CD14-positive monocyte (primary cell): ENCODE results near the gene CALR3. TPM values are rescaled to one million over a fixed set of nuclear protein-coding genes. Genes with fewer than 3 reads are reported as not detected.
A peak's percentile ranks its signal among the peaks of the same experiment; 100 is the strongest.
"Not testable (repeated sequence)": the region's sequence is repeated elsewhere in the genome, so short reads cannot be mapped to it uniquely, and the experiment has no call there.

ENCODE experiments used
- DNase-seq, 3 donors: peaks; one replicate each; pipeline ENCODE4 v3.0.0-alpha.2; 2011 to 2022
- H2AFZ ChIP-seq: 2 replicates; pipeline ENCODE4 v1.6.0; 2012; ENCODE audit warnings: mild to moderate bottlenecking, low read depth, low read length, inconsistent platforms; ENCODE audit not compliant: insufficient read depth, poor library complexity, severe bottlenecking
- H3K27ac ChIP-seq, 2 donors: 1 replicate in 1 of 2; 2 replicates in 1 of 2; pipeline ENCODE4 v1.5.1; 2012 to 2013; ENCODE audit warnings: low read length in 2 of 2, control low read depth in 1 of 2, inconsistent platforms in 1 of 2, low read depth in 1 of 2, mild to moderate bottlenecking in 1 of 2
- H3K27me3 ChIP-seq, 2 donors: one replicate each; pipeline versions ENCODE4 v1.6.0 to v1.6.1; 2011 to 2013; ENCODE audit warnings: low read length in 2 of 2; ENCODE audit not compliant: control insufficient read depth in 2 of 2, insufficient read depth in 2 of 2
- H3K36me3 ChIP-seq, 2 donors: replicated peaks in 1 of 2; 1 replicate in 1 of 2; 2 replicates in 1 of 2; pipeline versions ENCODE4 v1.5.1 to v1.6.1; 2012 to 2013; ENCODE audit warnings: low read length in 2 of 2, control low read depth in 1 of 2, inconsistent platforms in 1 of 2, mild to moderate bottlenecking in 1 of 2; ENCODE audit not compliant: insufficient read depth in 2 of 2, control insufficient read depth in 1 of 2
- H3K4me1 ChIP-seq, 2 donors: 1 replicate in 1 of 2; 2 replicates in 1 of 2; pipeline versions ENCODE4 v1.5.1 to v1.6.1; 2012 to 2013; ENCODE audit warnings: low read length in 2 of 2, control low read depth in 1 of 2, inconsistent platforms in 1 of 2, mild to moderate bottlenecking in 1 of 2, moderate library complexity in 1 of 2; ENCODE audit not compliant: insufficient read depth in 2 of 2, control insufficient read depth in 1 of 2
- H3K4me2 ChIP-seq: replicated peaks from 2 replicates; pipeline ENCODE3; 2012; ENCODE audit warnings: low read length, moderate library complexity, mild to moderate bottlenecking; ENCODE audit not compliant: poor library complexity, severe bottlenecking; ENCODE audit errors: extremely low read depth
- H3K4me3 ChIP-seq, 3 experiments: fragments of 200-600 bp in 1 of 3; sonication (generic) in 1 of 3; replicated peaks in 1 of 3; 1 replicate in 2 of 3; 2 replicates in 1 of 3; pipeline ENCODE4 v1.5.1; 2011 to 2013; ENCODE audit warnings: low read length in 3 of 3, mild to moderate bottlenecking in 3 of 3, control low read depth in 2 of 3, low read depth in 2 of 3, inconsistent platforms in 1 of 3, moderate library complexity in 1 of 3
- H3K79me2 ChIP-seq: 2 replicates; pipeline ENCODE4 v1.6.0; 2012; ENCODE audit warnings: mild to moderate bottlenecking, control low read depth, inconsistent platforms, low read length, moderate library complexity; ENCODE audit not compliant: insufficient read depth
- H3K9ac ChIP-seq: 2 replicates; pipeline ENCODE4 v1.6.0; 2017; ENCODE audit warnings: low read length, mild to moderate bottlenecking; ENCODE audit not compliant: insufficient read depth, poor library complexity, severe bottlenecking
- H3K9me3 ChIP-seq, 2 donors: replicated peaks in 1 of 2; 1 replicate in 1 of 2; 2 replicates in 1 of 2; pipeline versions ENCODE4 v1.5.1 to v1.6.1; 2012 to 2013; ENCODE audit warnings: low read length in 2 of 2, control low read depth in 1 of 2; ENCODE audit not compliant: control insufficient read depth in 1 of 2, insufficient read depth in 1 of 2
- H4K20me1 ChIP-seq: 2 replicates; pipeline ENCODE4 v1.6.0; 2012; ENCODE audit warnings: mild to moderate bottlenecking, low read length, control low read depth, moderate library complexity; ENCODE audit not compliant: insufficient read depth
- H3K27ac Mint-ChIP-seq, 7 donors: one replicate each; pipeline ENCODE4 v1.8.0; 2020; ENCODE audit warnings: mild to moderate bottlenecking in 7 of 7, mixed read lengths in 7 of 7, moderate library complexity in 6 of 7, inconsistent platforms in 2 of 7
- H3K27me3 Mint-ChIP-seq, 3 donors: one replicate each; pipeline ENCODE4 v1.8.0; 2021 to 2022; ENCODE audit warnings: low read depth in 3 of 3, mild to moderate bottlenecking in 3 of 3, mixed read lengths in 3 of 3, moderate library complexity in 3 of 3, inconsistent platforms in 1 of 3
- H3K36me3 Mint-ChIP-seq, 2 donors: one replicate each; pipeline ENCODE4 v1.8.0; 2020; ENCODE audit warnings: mixed read lengths in 2 of 2, inconsistent platforms in 1 of 2, mild to moderate bottlenecking in 1 of 2
- H3K4me1 Mint-ChIP-seq: one replicate; pipeline ENCODE4 v1.8.0; 2020; ENCODE audit warnings: mild to moderate bottlenecking, mixed read lengths
- H3K4me3 Mint-ChIP-seq, 2 donors: one replicate each; pipeline ENCODE4 v1.8.0; 2020; ENCODE audit warnings: mild to moderate bottlenecking in 2 of 2, mixed read lengths in 2 of 2, moderate library complexity in 1 of 2
- H3K9me3 Mint-ChIP-seq, 7 donors: one replicate each; pipeline ENCODE4 v1.8.0; 2020 to 2022; ENCODE audit warnings: mixed read lengths in 7 of 7, mild to moderate bottlenecking in 6 of 7, moderate library complexity in 6 of 7, inconsistent platforms in 2 of 7
- WGBS: methylation state at CpG from one replicate; pipeline ENCODE4 v1.1.5; 2013; ENCODE audit warnings: missing lambda C conversion rate; ENCODE audit not compliant: insufficient coverage; 5-methylcytosine and 5-hydroxymethylcytosine counted together
- intact Hi-C, 2 donors: fragments of 100-400 bp; cut with micrococcal nuclease; formaldehyde crosslinking; loops; one replicate each; pipeline versions ENCODE4 v1.15.0 to v1.15.1; 2023
- polyA plus RNA-seq, 3 donors: library from polyadenylated mRNA; depleted of rRNA in 1 of 3; unstranded in 2 of 3; stranded (reverse) in 1 of 3; fragments of 300-500 nt in 2 of 3; fragments of >200 nt in 1 of 3; fragmentation: Illumina TruSeq in 2 of 3; gene quantifications; 1 replicate in 2 of 3; 2 replicates in 1 of 3; pipeline ENCODE4 v1.2.3, GENCODE V29; 2012 to 2021
- TF ChIP-seq, protein P1 (sequence below): fragments of 200-600 bp; IDR thresholded peaks from one replicate; pipeline ENCODE4 v1.8.0; 2022; ENCODE audit warnings: antibody characterized with exemption, mild to moderate bottlenecking

Gene CALR3
- polyA plus RNA-seq, 3 donors: not detected

GRCh38 chr19:16449330-16449961 is 46.5 kb downstream of the CALR3 start:
- Histone ChIP-seq H3K9me3 (no peaks in the 10 kb centered on the region), H3K79me2 (peaks cover 92% of the 10 kb centered on the region), H3K36me3 (no peaks in the 10 kb centered on the region), H2AFZ (no peak overlapping the region), H3K9ac (peak overlapping the region; percentile 5), H4K20me1 (peaks cover 12% of the 10 kb centered on the region), H3K4me2 (peak overlapping the region; percentile 46), H3K4me3 (peak overlapping the region in 1 of 3 experiments; percentile 7), H3K27me3 (no peaks in the 10 kb centered on the region), H3K4me1 (peaks cover 58 to 62% of the 10 kb centered on the region in 2 donors), H3K27ac (peak overlapping the region; percentile 54 to 81)
- H3K4me1 Mint-ChIP-seq: peaks cover 69% of the 10 kb centered on the region
- H3K4me3 Mint-ChIP-seq: peak overlapping the region; percentile 14 to 50
- H3K36me3 Mint-ChIP-seq: peaks cover 3 to 6% of the 10 kb centered on the region in 2 donors
- DNase-seq: peak; percentile 86 to 96 (median 88)
- WGBS: 0% methylated on average over 3 of the region's 6 CpGs
- peak overlapping the region; percentile 92 to 99 (median 96) for H3K27ac Mint-ChIP-seq
- no peaks in the 10 kb centered on the region for H3K27me3 Mint-ChIP-seq
- intact Hi-C loops: loop anchor here in 1 of 2 donors (5.0 to 10.0 kb wide), 3 partner anchors 48 to 135 kb away; partner anchors contain the start of genes C19orf44 and CALR3
- peaks cover 3 to 7% (median 5%) of the 10 kb centered on the region in 7 donors for H3K9me3 Mint-ChIP-seq
- TF ChIP-seq, protein P1, sequence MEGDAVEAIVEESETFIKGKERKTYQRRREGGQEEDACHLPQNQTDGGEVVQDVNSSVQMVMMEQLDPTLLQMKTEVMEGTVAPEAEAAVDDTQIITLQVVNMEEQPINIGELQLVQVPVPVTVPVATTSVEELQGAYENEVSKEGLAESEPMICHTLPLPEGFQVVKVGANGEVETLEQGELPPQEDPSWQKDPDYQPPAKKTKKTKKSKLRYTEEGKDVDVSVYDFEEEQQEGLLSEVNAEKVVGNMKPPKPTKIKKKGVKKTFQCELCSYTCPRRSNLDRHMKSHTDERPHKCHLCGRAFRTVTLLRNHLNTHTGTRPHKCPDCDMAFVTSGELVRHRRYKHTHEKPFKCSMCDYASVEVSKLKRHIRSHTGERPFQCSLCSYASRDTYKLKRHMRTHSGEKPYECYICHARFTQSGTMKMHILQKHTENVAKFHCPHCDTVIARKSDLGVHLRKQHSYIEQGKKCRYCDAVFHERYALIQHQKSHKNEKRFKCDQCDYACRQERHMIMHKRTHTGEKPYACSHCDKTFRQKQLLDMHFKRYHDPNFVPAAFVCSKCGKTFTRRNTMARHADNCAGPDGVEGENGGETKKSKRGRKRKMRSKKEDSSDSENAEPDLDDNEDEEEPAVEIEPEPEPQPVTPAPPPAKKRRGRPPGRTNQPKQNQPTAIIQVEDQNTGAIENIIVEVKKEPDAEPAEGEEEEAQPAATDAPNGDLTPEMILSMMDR: no peak

DNA sequence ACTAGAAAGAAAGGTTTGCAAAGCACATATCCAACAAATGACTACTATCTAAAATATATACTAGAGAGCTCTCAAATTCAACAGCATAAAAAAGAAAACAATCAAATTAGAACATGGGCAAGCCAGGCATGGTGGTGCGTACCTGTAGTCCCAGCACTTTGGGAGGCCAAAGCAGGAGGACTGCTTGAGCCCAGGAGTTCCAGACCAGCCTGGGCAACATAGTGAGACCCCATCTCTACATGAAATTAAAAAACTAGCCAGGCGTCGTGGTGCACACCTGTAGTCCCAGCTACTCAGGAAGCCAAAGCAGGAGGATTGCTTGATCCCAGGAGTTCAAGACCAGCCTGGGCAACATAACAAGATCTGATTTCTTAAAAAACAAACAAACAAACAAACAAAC is 47.1 kb downstream of the CALR3 start:
- Mint-ChIP-seq H3K27ac (peak overlapping the region; percentile 92 to 99 (median 96)), H3K4me3 (peak overlapping the region; percentile 4 to 50), H3K4me1 (peaks cover 70% of the 10 kb centered on the region)
- not testable (repeated sequence) for H3K36me3 Mint-ChIP-seq, DNase-seq, H3K4me3 ChIP-seq, H3K27me3 ChIP-seq, H3K9me3 ChIP-seq, H3K36me3 ChIP-seq, H3K27me3 Mint-ChIP-seq, H4K20me1 ChIP-seq, H3K4me2 ChIP-seq, H2AFZ ChIP-seq, H3K9me3 Mint-ChIP-seq
- WGBS: 87% methylated on average over 3 of the region's 3 CpGs
- peak overlapping the region; percentile 5 for H3K9ac ChIP-seq
- peaks cover 63 to 68% of the 10 kb centered on the region in 2 donors for H3K4me1 ChIP-seq
- peak overlapping the region; percentile 54 to 81 for H3K27ac ChIP-seq
- peaks cover 89% of the 10 kb centered on the region for H3K79me2 ChIP-seq
- intact Hi-C loops: loop anchor here in 1 of 2 donors (5.0 to 10.0 kb wide), 3 partner anchors 48 to 136 kb away; partner anchors contain the start of genes C19orf44 and CALR3
